ENCODE results near the gene PARM1. TPM values are rescaled to one million over a fixed set of nuclear protein-coding genes. Genes with fewer than 3 reads are reported as not detected.

Gene PARM1
- total RNA-seq, 1 donor from 2014 or later: 8.6 TPM

DNA sequence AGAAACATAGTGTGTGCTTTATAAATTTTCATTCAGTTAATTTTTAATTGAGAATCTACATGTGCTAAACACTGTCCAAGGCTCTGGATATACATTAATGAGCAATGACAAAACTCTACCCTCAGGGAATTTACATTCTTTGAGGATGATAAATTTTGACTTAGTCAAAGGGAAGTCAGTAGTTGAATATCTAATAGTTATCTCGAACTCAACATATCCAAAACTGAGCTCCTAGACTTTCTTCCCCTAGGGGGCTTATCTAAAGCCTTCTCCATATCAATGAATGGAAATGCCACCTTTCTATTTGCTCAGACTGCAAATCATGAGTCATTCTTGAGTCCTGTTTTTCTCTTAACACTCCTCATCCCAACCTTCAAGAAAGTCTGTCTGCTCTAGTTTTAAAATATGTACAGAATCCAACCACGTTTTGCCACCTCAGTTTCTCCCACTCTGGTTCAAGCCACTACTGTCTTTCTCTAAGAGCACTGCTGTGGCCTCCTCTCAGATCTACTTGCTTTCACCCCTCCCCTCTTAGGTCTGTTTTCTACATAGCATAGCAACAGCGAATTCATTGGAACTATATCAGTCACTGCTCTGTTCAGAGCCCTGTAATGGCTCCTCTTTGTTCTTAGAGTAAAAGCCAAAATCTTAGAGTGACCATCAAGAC lies 9.5 kb downstream of the PARM1 start:
- no peak for DNase-seq

DNA sequence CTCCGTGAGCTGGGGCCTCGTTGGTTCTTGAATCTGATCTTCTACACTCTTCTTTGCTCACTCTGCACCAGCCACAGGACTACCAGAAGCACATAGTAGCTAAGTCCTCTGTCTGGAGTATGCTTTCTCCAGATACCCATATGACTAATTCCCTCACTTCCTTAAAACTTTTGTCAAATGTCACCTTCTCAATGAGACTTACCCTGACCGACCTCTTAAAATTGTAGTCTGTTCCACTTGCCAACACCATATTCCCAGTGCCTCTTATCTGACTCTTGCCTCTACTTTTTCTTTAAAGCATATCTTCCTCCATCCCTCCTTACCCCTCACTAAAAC lies 10.0 kb downstream of the PARM1 start:
- DNase-seq: no peak

DNA sequence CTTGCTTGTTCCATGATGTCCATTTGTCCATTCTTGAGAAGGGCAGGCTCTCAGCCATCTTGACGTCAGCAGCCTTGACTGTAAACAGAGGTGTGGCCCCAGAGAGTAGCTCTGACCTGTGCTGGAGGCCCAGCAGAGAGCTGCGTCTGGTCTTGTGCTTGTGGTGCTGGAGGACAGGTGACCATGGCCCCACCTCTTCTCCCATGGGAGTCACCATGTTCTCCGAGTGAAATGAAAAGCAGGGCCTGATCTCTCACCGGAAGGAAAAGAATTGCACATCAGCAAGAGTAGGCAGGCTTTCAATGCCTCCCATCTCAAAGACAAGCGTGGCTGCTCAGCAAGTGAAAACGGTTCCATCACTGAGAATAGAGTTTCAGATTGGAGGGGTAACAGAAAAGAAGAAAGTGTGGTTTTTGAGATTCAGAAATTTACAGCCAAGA lies 11.5 kb downstream of the PARM1 start:
- no peak for DNase-seq

GRCh38 chr4:74946196-74946595 lies 13.3 kb downstream of the PARM1 start:
- DNase-seq: no peak

- DNase-seq: no peak
Observed at GRCh38 chr4:74947798-74948197, 14.9 kb downstream of the PARM1 start.

- DNase-seq: no peak
Observed at GRCh38 chr4:74948236-74948635, 15.3 kb downstream of the PARM1 start.

DNA sequence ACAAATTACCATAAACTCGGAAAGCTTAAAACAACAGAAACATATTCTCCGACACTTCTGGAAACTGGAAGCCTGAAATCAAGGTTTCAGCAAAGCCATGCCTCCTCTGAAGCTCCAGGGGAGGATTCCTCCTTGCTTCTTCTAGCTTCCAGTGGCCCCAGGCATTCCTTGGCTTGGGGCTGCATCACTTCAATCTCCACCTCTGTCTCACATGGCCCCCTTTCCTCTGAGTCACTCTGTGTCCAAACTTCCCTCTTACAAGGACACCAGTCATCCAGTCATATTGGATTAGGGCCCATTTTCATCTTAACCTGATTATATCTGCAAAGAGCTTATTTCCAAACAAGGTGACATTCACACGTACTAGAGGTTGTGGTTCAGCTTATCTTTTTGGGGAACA lies 17.3 kb downstream of the PARM1 start:
- DNase-seq: no peak

DNA sequence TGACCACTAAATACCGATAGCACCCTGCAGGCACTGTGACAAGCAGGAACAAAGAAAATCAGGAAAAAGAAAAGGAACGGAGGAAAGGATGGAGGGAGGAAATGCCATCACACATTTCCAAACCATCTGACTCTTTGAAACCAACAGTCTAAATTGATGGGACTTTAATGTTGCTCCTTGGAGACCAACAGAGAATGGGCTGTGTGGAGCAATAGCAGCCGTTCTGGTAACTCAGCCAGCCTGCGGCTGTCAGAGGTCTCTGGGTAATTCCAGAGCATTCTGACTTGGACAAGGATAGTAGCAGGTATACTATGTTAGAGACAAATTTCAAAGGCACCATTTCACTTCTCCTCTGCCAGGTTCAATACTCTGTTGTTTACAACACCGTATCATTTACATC lies 18.0 kb downstream of the PARM1 start:
- no peak for DNase-seq

- DNase-seq: no peak
Observed at GRCh38 chr4:74953647-74954046, 20.7 kb downstream of the PARM1 start.

GRCh38 chr4:74958881-74959280 lies 26.0 kb downstream of the PARM1 start:
- no peak for DNase-seq

GRCh38 chr4:74961230-74961629 lies 28.3 kb downstream of the PARM1 start:
- DNase-seq: no peak

DNA sequence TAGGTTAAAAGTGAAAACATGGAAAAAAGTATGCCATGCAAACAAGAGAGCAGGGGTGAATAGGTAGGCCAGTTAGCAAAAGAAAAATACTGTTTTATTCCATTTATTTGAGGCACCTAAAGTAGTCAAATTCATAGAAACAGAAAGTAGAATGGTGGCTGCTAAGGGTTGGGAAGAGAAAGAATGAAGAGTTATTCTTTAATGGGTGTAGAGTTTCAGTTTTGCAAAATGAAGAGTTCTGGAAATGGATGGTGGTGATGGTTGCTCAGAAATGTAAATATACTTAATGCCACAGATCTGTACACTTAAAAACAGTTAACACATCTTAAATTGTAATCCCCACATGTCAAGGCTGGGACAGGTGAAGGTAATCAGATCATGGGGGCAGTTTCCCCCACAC lies 29.7 kb downstream of the PARM1 start:
- no peak for DNase-seq

DNA sequence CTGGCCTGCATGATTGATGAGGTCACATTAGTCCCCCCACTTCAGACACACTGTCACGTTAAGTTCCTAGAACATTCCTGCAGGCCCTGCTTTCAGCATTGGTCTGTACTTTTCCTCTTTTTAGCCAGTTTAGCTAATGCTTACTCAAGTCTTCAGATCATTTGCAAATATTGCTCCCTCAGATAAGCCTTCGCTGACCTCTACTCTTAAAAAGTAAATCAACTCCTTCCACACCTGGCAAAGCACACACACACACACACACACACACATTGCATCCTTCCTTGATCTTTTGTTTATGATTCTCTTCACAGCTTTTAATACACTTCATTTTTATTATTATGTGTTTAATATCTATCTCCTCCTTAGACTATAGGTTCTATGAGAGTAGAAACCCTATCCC lies 31.4 kb downstream of the PARM1 start:
- DNase-seq: no peak

DNA sequence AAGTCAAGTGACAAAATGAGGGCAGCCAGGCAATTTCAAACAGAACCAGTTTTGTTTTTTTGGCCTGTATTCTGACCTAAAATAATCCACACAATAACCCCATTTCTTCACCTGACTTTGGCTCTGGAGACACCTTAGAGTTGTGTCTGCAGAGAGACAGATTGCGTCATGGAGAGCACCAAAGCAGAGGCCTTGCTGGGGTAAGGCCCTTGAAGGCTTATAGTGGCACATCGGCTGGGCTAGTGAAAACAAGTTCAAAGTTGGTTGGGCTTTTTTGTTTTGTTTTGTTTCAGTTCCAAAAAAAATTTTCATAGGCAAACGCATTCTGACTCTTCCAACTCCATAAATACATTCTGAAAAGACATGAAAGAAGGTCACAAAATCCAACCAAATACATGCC lies 34.4 kb downstream of the PARM1 start:
- no peak for DNase-seq

DNA sequence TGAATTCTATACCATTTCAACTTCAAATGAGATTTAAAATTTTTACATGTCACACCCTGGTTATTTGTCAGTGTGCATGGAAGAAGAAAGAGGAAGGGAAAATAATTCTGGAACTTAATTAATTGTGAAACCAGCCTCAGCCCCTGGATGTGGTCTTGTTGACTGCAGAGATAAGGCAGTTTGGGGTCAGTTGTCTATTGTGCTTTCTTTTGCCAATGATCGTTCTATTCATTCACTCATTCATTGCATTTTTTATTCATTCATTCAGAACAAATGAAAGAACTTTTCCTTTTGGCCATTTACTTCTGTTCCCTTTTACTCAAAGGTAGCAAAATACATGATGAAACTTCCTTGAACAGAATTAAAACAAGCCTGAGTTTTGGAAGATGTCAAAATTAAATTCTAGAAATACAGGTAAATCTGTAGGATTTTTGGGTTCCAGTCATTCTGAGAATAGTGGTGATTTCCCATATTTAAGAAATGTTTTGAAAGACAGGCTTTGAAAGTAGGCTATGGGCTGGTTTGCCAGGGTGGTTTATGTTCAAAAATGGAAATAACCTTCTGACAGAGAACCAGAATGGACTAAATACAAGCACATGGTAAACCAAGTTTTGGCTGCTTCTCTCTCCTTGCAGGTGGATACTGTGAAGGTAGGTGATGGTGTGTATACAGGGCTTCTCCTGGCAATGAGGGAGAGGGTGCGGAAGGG lies 35.7 kb downstream of the PARM1 start:
- DNase-seq: no peak

DNA sequence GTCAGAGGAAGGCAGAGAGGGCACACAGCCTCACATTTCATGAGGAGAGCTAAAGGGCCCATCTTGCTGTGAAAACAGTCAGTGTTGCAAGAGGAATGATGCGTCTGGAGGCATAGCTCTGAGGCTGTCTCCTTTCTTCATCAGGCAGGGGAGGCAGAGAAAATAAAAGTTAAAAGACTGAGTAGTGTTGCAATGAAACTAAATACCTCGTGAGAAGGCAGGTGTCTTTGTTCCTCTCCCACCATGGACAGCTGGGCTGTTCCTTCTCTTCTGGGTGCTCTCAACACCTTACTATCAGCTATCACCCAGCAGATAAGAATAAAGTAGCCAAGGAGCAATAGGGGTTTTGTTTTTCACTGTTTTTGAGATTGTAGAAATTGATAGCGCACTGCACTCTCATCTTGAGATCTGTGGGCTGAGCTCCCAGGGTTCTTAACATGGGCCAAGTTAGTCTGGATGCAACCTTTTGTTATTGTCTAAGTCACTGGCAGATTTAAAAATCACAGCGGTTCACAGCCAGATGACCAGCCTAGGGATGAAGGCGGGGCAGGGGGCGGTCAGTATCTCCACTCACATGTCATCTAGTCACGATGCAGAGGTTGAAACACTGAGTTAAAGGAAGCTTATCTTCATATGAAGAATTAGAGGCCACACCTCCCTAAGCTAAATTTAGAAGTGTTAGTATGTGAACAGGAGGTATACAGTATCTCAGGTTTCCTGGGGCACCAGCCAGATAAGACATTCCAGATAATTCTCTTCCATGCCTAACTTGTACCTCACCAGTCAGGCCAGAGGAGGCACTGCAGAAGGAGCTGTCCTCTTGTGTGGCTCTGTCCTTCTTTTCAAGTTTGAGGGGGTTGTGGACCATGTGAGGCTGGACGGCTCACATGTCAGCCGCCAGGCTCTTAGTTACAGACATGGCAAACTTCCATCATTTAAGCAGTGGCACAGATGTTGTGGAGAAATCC lies 36.9 kb downstream of the PARM1 start:
- no peak for DNase-seq

- DNase-seq: no peak
Observed at GRCh38 chr4:74970577-74970976, 37.7 kb downstream of the PARM1 start.

- DNase-seq: no peak
Observed at GRCh38 chr4:74971862-74972261, 38.9 kb downstream of the PARM1 start.

DNA sequence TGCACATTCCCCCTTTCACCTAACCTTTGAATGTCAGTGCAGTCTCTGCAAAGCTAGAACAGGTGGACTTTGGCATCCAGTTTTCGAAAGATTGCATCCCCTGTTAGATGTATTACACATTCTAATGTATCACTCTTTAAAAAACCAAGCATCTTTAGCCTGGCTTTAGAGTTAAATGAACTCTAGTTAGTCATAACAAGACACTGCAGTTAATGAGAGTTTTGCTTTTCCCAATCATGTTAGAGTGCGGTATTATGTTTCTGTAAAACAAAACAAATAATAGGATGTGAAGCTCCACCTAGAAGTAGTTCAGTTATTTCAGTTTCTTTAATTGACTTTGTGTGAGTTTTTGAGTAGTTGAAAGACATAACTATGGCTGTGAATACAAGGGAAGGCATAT lies 42.2 kb downstream of the PARM1 start:
- DNase-seq: no peak

DNA sequence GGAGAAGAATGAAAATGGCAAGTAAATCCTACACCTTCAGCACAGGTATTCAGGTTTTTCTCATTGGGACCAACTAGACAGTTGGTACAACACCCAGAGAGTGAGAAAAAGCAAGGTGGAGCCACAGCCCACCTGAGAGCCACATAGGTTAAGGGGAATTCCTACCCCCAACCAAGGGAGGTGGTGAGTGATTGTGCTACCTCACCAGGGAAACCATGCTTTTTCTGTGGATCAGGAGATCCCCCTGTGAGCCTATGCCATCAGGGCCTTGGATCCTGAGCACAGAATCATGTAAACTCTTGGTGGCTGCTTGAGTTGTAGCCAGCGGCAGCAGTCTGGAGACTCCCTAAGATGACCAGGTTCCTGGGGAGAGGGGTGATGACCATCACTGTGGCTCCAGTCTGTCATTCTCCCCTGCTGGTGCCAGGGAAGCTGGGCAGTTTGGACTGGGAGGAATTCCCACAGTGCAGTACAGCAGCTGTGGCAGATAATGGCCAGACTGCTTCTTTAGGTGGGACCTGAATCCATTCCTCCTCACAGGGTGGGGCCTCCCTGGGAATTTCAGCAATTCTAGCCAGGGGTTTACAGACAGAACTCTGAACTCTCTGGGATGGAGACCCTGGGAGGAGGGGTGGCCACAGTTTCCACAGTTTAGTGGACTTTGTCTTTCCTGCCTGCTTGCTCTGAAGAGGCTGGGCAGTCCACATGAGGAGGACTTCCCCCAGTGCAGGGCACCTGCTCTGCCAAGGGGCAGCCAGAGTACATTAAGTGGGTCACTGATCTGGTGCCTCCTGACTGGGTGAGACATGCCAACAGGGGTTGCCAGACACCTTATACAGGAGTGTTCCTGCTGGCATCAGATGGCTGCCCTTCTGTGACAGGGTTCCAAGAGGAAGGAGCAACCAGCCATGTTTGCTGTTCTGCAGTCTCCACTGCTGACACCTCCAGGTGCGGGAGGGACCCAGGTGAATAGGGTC lies 43.2 kb downstream of the PARM1 start:
- no peak for DNase-seq

DNA sequence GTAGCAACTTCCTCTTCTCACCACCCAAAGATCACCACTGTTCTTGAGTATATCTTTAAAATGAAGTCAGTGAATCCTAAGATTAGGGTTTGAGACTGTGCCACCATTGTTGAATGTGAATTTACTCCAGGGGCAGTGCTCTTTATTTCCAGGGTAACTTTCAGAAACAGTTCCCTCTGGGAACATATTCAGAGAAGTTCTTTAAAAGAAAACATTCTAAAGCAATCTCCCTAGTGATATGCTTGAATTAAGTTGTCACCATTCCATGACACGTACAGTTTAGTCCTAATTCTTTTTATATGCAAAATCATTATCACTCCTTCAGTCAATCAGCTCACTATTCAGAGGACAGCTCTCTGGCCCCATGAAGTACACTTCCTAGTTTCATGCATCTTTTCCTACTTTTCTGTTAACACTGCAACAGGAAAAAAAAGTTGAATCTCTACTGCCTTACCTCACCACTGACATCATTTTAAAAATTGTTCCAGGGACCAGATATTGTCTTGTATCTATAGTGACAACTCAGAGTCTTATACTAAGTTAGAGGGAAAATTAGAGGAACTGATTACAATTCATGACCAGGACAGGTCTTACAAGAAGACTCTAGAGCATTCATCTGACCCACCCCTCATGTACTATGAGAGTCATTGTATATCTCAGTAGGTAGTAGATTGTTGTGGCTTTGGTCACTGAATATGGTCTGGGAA lies 49.8 kb downstream of the PARM1 start:
- DNase-seq: no peak
